Measurements from ENCODE around the gene TESK2.
"Not testable (repeated sequence)": the region's sequence is repeated elsewhere in the genome, so short reads cannot be mapped to it uniquely, and the experiment has no call there.

TESK2 gene

DNA sequence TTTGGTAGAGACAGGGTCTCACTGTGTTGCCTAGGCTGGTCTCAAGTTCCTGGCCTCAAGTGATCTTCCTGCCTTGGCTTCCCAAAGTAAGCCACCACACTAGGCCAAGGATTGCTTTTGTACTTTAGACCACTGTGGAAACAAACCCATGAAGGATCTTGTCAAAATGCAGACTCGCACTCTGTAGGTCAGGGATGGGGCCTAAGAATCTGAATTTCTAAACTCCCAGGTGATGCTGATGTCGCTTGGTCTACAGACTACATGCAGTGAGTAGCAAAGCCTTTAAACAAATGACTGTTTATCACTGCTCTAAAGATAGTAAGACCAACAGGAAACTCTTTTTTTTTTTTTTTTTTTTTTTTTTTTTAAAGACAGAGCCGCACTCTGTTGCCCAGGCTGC, 96.6 kb downstream of the TESK2 start:
- H3K18ac ChIP-seq (ENCODE audit: low read length) = no peak overlapping the region
- H3K4me2 ChIP-seq (ENCODE audit: low read length) = no peak overlapping the region
- no peaks in the 10 kb centered on the region for H3K36me3 ChIP-seq (ENCODE audit: control insufficient read depth, insufficient read depth, low read length)
- H3K23ac ChIP-seq (ENCODE audit: low read length) = no peak overlapping the region
- H2AK5ac ChIP-seq (ENCODE audit: low read length) = no peak overlapping the region
- no peak overlapping the region for H3K9ac ChIP-seq (ENCODE audit: low read length)
- no peak for DNase-seq
- no peak overlapping the region for H3K27ac ChIP-seq (ENCODE audit: low read depth, low read length)
- no CpG with 5 or more reads among the region's 3 CpGs for WGBS (ENCODE audit: extremely low coverage, insufficient coverage, low lambda C conversion rate)
- H3K4me1 ChIP-seq (ENCODE audit: control insufficient read depth, low read depth, low read length) = no peaks in the 10 kb centered on the region
- no peak overlapping the region for H3K56ac ChIP-seq (ENCODE audit: low read length)
- H3K79me2 ChIP-seq (ENCODE audit: control insufficient read depth, insufficient read depth, low read length) = no peaks in the 10 kb centered on the region
- no peak overlapping the region for H3K4ac ChIP-seq (ENCODE audit: low read depth, low read length)
- H4K8ac ChIP-seq (ENCODE audit: low read depth, low read length) = no peak overlapping the region
- H3K27me3 ChIP-seq (ENCODE audit: insufficient read depth, low read length, poor library complexity) = no peaks in the 10 kb centered on the region
- no peak overlapping the region for H2BK15ac ChIP-seq (replicated peaks; ENCODE audit: low read depth)
- H3K79me1 ChIP-seq (ENCODE audit: low read length) = no peaks in the 10 kb centered on the region
- no peak overlapping the region for H2BK5ac ChIP-seq (ENCODE audit: low read length)
- H4K5ac ChIP-seq (ENCODE audit: low read length) = no peak overlapping the region
- no peak overlapping the region for H2BK120ac ChIP-seq (ENCODE audit: low read depth, low read length)
- H3K4me3 ChIP-seq (ENCODE audit: low read length) = no peak overlapping the region

DNA sequence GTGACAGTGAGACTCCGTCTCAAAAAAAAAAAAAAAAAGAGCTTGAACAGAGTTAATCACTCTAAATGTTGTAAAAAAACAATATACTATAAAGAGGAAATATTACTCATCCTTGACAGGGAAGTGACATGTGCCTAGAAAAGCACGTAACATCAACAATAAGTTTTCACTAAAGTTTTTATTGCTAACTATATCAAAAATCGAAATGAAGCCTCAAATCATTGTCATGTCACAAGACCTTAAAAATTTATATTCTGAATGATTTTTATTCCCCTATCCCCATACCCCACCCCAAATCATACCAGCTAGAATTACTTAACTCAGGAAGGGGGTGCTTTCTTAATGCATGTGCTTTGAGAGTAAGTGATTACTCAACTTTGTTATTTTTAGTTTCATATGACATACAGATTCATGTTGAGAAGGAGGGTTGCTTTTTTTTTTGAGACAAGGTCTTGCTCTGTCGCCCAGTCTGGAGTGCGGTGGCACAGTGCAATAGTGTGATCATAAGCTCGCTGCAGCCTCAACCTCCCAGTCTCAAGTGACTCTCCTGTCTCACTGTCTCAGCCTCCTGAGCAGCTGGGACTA, 97.2 kb downstream of the TESK2 start:
- no peak overlapping the region for H2AK5ac ChIP-seq (ENCODE audit: low read length)
- H3K27me3 ChIP-seq (ENCODE audit: insufficient read depth, low read length, poor library complexity) = no peaks in the 10 kb centered on the region
- no peak overlapping the region for H3K56ac ChIP-seq (ENCODE audit: low read length)
- peak overlapping the region; percentile 56 for H4K8ac ChIP-seq (ENCODE audit: low read depth, low read length)
- H3K27ac ChIP-seq (ENCODE audit: low read depth, low read length) = no peak overlapping the region
- H2BK120ac ChIP-seq (ENCODE audit: low read depth, low read length) = no peak overlapping the region
- H4K5ac ChIP-seq (ENCODE audit: low read length) = no peak overlapping the region
- no peak for DNase-seq
- no peaks in the 10 kb centered on the region for H3K79me1 ChIP-seq (ENCODE audit: low read length)
- no peak overlapping the region for H3K9ac ChIP-seq (ENCODE audit: low read length)
- WGBS (ENCODE audit: extremely low coverage, insufficient coverage, low lambda C conversion rate) = no CpG with 5 or more reads among the region's 6 CpGs
- H3K4me1 ChIP-seq (ENCODE audit: control insufficient read depth, low read depth, low read length) = no peaks in the 10 kb centered on the region
- H3K4me2 ChIP-seq (ENCODE audit: low read length) = no peak overlapping the region
- H2BK5ac ChIP-seq (ENCODE audit: low read length) = no peak overlapping the region
- no peak overlapping the region for H3K18ac ChIP-seq (ENCODE audit: low read length)
- H3K36me3 ChIP-seq (ENCODE audit: control insufficient read depth, insufficient read depth, low read length) = no peaks in the 10 kb centered on the region
- H3K79me2 ChIP-seq (ENCODE audit: control insufficient read depth, insufficient read depth, low read length) = no peaks in the 10 kb centered on the region
- no peak overlapping the region for H3K4me3 ChIP-seq (ENCODE audit: low read length)
- H3K4ac ChIP-seq (ENCODE audit: low read depth, low read length) = no peak overlapping the region
- no peak overlapping the region for H2BK15ac ChIP-seq (replicated peaks; ENCODE audit: low read depth)
- no peak overlapping the region for H3K23ac ChIP-seq (ENCODE audit: low read length)

DNA sequence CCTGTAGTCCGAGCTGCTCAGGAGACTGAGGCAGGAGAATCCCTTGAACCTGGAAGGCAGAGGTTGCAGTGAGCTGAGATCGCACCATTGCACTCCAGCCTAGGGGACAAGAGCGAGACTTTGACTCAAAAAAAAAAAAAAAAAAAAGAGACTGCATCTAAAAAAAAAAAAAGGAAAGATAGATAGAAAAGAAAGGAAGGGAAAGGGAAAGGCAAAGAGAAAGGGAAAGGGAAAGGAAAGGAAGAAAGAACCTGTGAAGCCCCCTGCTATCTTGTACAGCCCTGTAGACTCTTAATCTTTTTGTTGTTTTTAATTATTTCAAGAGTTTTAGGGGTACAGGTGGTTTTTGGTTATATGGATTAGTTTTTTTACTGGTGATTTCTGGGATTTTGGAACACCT, 104.7 kb downstream of the TESK2 start:
- no CpG with 5 or more reads among the region's 3 CpGs for WGBS (ENCODE audit: extremely low coverage, insufficient coverage, low lambda C conversion rate)
- no peaks in the 10 kb centered on the region for H3K79me2 ChIP-seq (ENCODE audit: control insufficient read depth, insufficient read depth, low read length)
- no peak overlapping the region for H4K5ac ChIP-seq (ENCODE audit: low read length)
- H2AK5ac ChIP-seq (ENCODE audit: low read length) = no peak overlapping the region
- no peak overlapping the region for H3K4me2 ChIP-seq (ENCODE audit: low read length)
- H2BK15ac ChIP-seq (replicated peaks; ENCODE audit: low read depth) = no peak overlapping the region
- H3K4me3 ChIP-seq (ENCODE audit: low read length) = no peak overlapping the region
- H2BK120ac ChIP-seq (ENCODE audit: low read depth, low read length) = no peak overlapping the region
- no peak overlapping the region for H3K9ac ChIP-seq (ENCODE audit: low read length)
- H3K56ac ChIP-seq (ENCODE audit: low read length) = no peak overlapping the region
- no peaks in the 10 kb centered on the region for H3K27me3 ChIP-seq (ENCODE audit: insufficient read depth, low read length, poor library complexity)
- H3K36me3 ChIP-seq (ENCODE audit: control insufficient read depth, insufficient read depth, low read length) = no peaks in the 10 kb centered on the region
- H3K79me1 ChIP-seq (ENCODE audit: low read length) = no peaks in the 10 kb centered on the region
- H4K8ac ChIP-seq (ENCODE audit: low read depth, low read length) = no peak overlapping the region
- H2BK5ac ChIP-seq (ENCODE audit: low read length) = no peak overlapping the region
- H3K23ac ChIP-seq (ENCODE audit: low read length) = no peak overlapping the region
- no peak overlapping the region for H3K4ac ChIP-seq (ENCODE audit: low read depth, low read length)
- DNase-seq = no peak
- H3K4me1 ChIP-seq (ENCODE audit: control insufficient read depth, low read depth, low read length) = no peaks in the 10 kb centered on the region
- no peak overlapping the region for H3K27ac ChIP-seq (ENCODE audit: low read depth, low read length)
- H3K18ac ChIP-seq (ENCODE audit: low read length) = no peak overlapping the region

DNA sequence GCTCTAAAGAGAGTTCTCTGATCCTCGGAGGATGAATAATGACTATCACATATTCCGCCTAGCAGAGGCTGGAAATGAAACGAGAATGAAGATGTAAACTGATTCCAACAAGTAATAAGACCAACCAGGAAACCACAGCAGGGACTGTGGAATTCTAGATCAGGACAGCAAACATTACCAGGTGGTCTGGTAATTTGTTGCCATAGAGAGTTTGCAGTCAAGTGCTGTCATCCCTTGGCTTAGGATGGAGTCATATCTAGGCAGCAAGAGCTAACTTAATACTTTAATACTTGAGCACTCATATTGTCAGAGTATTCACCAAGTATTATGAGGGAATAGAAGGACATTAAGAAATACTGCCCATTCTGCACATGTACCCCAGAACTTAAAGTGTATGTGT, 105.7 kb downstream of the TESK2 start:
- Histone ChIP-seq H3K79me2 (ENCODE audit: control insufficient read depth, insufficient read depth, low read length) (no peaks in the 10 kb centered on the region), H3K27me3 (ENCODE audit: insufficient read depth, low read length, poor library complexity) (no peaks in the 10 kb centered on the region), H4K5ac (ENCODE audit: low read length) (no peak overlapping the region), H2BK5ac (ENCODE audit: low read length) (no peak overlapping the region), H3K4me3 (ENCODE audit: low read length) (no peak overlapping the region), H3K27ac (ENCODE audit: low read depth, low read length) (no peak overlapping the region), H3K56ac (ENCODE audit: low read length) (no peak overlapping the region), H3K79me1 (ENCODE audit: low read length) (no peaks in the 10 kb centered on the region), H3K36me3 (ENCODE audit: control insufficient read depth, insufficient read depth, low read length) (no peaks in the 10 kb centered on the region), H3K18ac (ENCODE audit: low read length) (no peak overlapping the region), H2BK15ac (replicated peaks; ENCODE audit: low read depth) (no peak overlapping the region), H3K4me1 (ENCODE audit: control insufficient read depth, low read depth, low read length) (no peaks in the 10 kb centered on the region), H3K4me2 (ENCODE audit: low read length) (no peak overlapping the region), H3K4ac (ENCODE audit: low read depth, low read length) (no peak overlapping the region), H2BK120ac (ENCODE audit: low read depth, low read length) (no peak overlapping the region), H4K8ac (ENCODE audit: low read depth, low read length) (no peak overlapping the region), H2AK5ac (ENCODE audit: low read length) (no peak overlapping the region), H3K9ac (ENCODE audit: low read length) (no peak overlapping the region), H3K23ac (ENCODE audit: low read length) (no peak overlapping the region)
- no peak for DNase-seq
- WGBS (ENCODE audit: extremely low coverage, insufficient coverage, low lambda C conversion rate) = no CpG with 5 or more reads among the region's 3 CpGs

DNA sequence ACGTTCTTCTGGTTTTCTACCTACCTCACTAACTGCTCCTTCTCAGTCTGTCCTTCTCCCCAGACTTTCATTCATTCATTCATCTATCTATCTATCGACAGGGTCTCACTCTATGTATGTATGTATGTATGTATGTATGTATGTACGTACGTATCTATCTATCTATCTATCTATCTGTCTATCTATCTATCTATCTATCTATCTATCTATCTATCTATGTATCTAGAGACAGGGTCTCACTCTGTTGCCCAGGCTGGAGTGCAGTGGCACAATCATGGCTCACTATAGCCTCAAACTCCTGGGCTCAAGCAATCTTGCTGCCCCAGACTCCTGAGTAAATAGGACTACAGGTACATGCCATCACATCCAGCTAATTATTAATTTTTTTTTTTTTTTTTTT, 106.8 kb downstream of the TESK2 start:
- not testable (repeated sequence) for H3K4me2 ChIP-seq (ENCODE audit: low read length); H2BK120ac ChIP-seq (ENCODE audit: low read depth, low read length); H3K79me2 ChIP-seq (ENCODE audit: control insufficient read depth, insufficient read depth, low read length); H3K27me3 ChIP-seq (ENCODE audit: insufficient read depth, low read length, poor library complexity); H3K9ac ChIP-seq (ENCODE audit: low read length); H3K4me1 ChIP-seq (ENCODE audit: control insufficient read depth, low read depth, low read length); H2BK5ac ChIP-seq (ENCODE audit: low read length); H3K23ac ChIP-seq (ENCODE audit: low read length); H4K5ac ChIP-seq (ENCODE audit: low read length); H2BK15ac ChIP-seq (replicated peaks; ENCODE audit: low read depth); H4K8ac ChIP-seq (ENCODE audit: low read depth, low read length); H3K79me1 ChIP-seq (ENCODE audit: low read length); H3K4ac ChIP-seq (ENCODE audit: low read depth, low read length); H3K27ac ChIP-seq (ENCODE audit: low read depth, low read length); H3K56ac ChIP-seq (ENCODE audit: low read length); H3K18ac ChIP-seq (ENCODE audit: low read length); H3K36me3 ChIP-seq (ENCODE audit: control insufficient read depth, insufficient read depth, low read length); H3K4me3 ChIP-seq (ENCODE audit: low read length); H2AK5ac ChIP-seq (ENCODE audit: low read length); DNase-seq
- WGBS (ENCODE audit: extremely low coverage, insufficient coverage, low lambda C conversion rate) = no CpG with 5 or more reads among the region's 4 CpGs

DNA sequence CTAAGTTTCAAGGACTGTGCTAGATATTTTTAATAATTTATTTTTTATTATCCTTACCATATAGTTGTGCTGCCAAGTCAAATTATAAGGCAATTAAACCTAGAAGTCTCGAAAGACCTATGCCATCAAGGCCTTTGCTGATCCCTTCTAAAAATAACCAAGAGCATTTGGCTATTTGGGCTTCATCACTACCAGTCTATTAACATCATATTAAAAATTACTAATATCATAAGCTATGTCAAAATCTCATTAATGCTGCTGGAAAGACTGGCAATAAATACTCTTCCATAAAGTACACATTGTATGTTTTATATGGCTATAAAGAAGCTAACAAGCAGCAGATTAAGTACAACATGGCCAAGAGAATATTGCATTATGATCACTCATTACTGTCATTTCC, 107.8 kb downstream of the TESK2 start:
- H3K4me1 ChIP-seq (ENCODE audit: control insufficient read depth, low read depth, low read length) = no peaks in the 10 kb centered on the region
- H3K9ac ChIP-seq (ENCODE audit: low read length) = no peak overlapping the region
- H3K18ac ChIP-seq (ENCODE audit: low read length) = no peak overlapping the region
- no peak overlapping the region for H3K23ac ChIP-seq (ENCODE audit: low read length)
- no peaks in the 10 kb centered on the region for H3K79me1 ChIP-seq (ENCODE audit: low read length)
- no peak overlapping the region for H2BK120ac ChIP-seq (ENCODE audit: low read depth, low read length)
- no peak overlapping the region for H3K4me3 ChIP-seq (ENCODE audit: low read length)
- no peak overlapping the region for H2BK5ac ChIP-seq (ENCODE audit: low read length)
- H4K8ac ChIP-seq (ENCODE audit: low read depth, low read length) = no peak overlapping the region
- no peaks in the 10 kb centered on the region for H3K79me2 ChIP-seq (ENCODE audit: control insufficient read depth, insufficient read depth, low read length)
- no peaks in the 10 kb centered on the region for H3K27me3 ChIP-seq (ENCODE audit: insufficient read depth, low read length, poor library complexity)
- H3K4me2 ChIP-seq (ENCODE audit: low read length) = no peak overlapping the region
- H4K5ac ChIP-seq (ENCODE audit: low read length) = no peak overlapping the region
- no peak overlapping the region for H3K56ac ChIP-seq (ENCODE audit: low read length)
- no CpG with 5 or more reads among the region's 1 CpG for WGBS (ENCODE audit: extremely low coverage, insufficient coverage, low lambda C conversion rate)
- no peak for DNase-seq
- no peak overlapping the region for H3K4ac ChIP-seq (ENCODE audit: low read depth, low read length)
- H3K27ac ChIP-seq (ENCODE audit: low read depth, low read length) = no peak overlapping the region
- H3K36me3 ChIP-seq (ENCODE audit: control insufficient read depth, insufficient read depth, low read length) = no peaks in the 10 kb centered on the region
- H2BK15ac ChIP-seq (replicated peaks; ENCODE audit: low read depth) = no peak overlapping the region
- no peak overlapping the region for H2AK5ac ChIP-seq (ENCODE audit: low read length)
